GM19351 (cell line): Measurements from ENCODE around the gene SUN5.
"Not testable (repeated sequence)": the region's sequence is repeated elsewhere in the genome, so short reads cannot be mapped to it uniquely, and the experiment has no call there.

Experiments used
- ATAC-seq: cut with Tn5 transposase; IDR thresholded peaks from one replicate; pipeline ENCODE4 v1.9.1; 2021; ENCODE audit warnings: mild to moderate bottlenecking, moderate library complexity; ENCODE audit not compliant: unreplicated experiment

Gene SUN5, protein sequence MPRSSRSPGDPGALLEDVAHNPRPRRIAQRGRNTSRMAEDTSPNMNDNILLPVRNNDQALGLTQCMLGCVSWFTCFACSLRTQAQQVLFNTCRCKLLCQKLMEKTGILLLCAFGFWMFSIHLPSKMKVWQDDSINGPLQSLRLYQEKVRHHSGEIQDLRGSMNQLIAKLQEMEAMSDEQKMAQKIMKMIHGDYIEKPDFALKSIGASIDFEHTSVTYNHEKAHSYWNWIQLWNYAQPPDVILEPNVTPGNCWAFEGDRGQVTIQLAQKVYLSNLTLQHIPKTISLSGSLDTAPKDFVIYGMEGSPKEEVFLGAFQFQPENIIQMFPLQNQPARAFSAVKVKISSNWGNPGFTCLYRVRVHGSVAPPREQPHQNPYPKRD

DNA sequence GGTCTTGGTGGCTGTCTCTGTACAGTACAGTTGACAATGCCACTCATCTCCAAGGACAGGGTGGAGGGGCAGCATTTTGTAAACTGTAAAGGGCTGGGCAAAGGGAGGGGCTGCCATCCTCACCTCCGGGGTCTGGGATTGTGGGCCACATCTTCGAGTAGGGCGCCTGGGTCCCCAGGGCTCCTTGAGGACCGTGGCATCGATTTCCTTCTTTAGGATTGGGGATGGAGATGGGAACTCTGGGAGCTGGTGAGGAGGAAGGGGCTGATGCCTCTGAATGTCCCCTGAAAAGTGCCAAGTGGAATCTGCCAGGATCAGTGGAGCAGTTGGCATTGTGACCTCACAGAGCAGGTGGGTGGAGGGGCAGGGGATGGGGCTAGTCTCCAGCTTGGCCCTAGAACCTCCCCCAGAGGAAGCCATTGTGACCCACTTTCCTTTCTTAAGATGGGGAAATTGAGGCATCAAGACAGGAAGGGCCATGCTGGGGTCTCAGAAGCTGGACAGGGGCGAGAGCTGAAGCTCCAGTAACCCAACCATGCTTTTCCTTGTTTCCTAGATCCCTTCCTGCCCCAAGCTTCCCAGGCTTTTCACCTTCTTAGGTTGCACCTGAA lies at the start of gene SUN5:
TSS of gene SUN5 (minus strand) at position 293 of the 611 bp plus-strand sequence. CDS start at position 200, 93 bp downstream.
- no peak for ATAC-seq

DNA sequence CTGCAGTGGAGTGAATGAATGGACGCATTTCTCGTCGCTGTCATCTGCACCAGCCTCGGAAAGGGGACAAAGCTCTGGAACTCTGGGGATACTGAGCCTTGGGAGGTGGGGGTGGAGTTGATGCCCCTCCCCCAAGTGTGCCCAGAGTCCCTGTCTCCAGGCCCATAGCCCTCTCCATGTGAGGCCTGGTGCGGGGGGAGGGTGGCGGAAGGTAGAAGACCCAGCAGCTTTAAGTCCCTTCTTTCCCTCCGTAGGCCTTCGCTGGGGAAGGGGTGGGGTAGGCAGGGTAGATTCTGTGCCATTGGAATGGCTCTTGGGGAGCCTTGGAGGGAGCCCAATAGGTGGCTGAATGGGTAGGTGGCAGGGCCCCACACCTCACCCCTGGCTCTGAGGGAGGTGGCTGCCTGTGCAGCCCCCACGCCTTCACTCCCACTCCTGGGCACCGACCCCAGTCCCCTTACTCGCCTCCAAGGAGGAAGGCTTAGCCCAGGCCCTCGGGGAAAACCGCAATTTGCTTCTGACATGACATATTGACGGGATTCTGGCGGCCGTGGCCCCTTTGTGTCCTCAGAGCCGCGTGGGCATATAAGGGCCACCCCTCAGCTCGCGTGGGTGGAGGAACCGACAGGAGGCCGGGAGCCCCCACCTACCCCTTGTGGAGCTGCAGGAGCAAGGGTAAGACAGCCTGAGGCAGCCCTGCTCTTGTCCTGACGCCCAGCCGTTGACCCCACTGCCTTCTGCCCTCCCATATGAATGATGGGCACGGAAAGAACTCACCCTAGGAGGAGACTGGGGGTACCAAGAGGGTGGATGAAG lies 49.3 kb upstream of the SUN5 start, which contains the start of gene BPIFB3:
TSS of gene BPIFB3 (plus strand) at position 613 of the 816 bp plus-strand sequence. CDS start 1,533 bp downstream, outside the sequence.
- ATAC-seq: no peak

DNA sequence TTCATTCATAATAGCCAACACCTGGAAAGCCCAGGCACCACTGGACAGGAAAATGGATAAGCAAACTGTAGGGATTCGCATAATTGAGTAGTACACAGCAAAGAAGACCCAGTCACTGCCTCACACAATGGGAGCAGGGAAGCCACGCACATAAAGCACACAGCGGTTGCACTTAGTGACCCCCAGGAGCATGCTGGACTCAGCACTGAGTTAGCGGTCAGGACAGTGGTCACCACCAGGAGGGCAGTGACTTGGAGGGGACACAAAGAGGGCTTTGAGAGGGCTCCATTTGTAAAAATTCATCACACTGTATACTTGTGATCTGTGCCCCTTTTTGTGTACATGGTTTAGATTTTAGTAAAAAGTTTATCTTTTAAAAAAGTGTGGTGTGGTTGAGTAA lies 47.1 kb upstream of the SUN5 start:
- ATAC-seq: no peak

DNA sequence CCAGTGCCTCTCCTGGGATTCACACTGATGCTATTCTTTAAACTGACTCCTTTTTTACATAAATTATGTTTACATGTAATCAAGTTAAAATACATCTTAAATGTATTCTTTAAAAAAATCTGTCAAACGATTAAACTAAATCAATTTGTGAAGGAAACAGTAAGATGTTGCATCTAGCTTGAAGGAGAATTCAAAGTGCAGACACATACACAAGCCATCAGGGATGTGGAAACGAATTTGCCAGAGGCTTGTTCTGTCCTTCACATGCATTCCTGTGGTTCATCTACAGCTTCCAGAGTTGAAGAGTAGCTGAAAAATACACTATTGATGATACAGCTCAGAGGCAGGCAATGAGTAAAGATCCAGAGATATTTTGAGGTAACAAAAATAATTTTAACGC lies 42.2 kb upstream of the SUN5 start:
- no peak for ATAC-seq

- ATAC-seq: not testable (repeated sequence)
These were observed 41.0 kb upstream of the SUN5 start for GRCh38 chr20:33045129-33045721.

- no peak for ATAC-seq
These were observed 39.5 kb upstream of the SUN5 start for GRCh38 chr20:33043731-33044181.

DNA sequence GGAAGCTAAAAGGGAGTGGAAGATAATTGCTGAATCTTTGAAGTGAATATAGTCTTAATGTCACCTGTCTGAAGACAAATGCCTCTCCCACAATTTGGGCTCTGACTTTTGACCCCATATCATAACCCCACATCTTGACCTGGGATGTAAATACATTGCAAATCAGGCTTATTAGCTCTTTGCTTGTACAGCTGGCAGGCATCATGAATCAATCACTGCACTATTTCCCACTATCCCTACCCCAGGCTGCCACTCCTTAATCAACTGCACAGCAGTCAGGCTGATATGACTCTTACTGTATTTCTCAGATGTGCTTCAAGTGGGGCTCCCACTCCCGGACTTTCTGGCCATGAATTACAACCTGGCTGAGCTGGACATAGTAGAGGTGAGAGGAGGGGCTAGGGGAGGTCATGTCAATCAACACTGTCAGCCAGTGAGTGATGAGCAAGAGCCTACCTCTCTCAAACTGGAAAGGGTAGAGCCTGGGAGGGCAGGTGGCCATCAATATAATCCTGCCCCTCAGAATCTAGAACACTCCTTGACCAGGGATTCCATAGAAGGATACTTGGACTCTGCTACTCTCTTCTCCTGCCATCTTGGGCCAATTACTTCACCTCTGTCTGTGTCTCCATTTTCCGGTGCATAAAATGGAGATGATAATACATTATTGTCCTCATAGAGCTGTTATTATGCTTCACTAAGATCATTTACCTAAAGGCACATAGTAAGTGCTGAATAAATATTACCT lies 38.9 kb upstream of the SUN5 start:
- no peak for ATAC-seq

GRCh38 chr20:33042430-33042829 lies 38.2 kb upstream of the SUN5 start:
- no peak for ATAC-seq

- no peak for ATAC-seq
These were observed 34.0 kb upstream of the SUN5 start for GRCh38 chr20:33038243-33038642.

GRCh38 chr20:33037456-33037855 lies 33.2 kb upstream of the SUN5 start:
- ATAC-seq: no peak

GRCh38 chr20:33034901-33035492 lies 30.8 kb upstream of the SUN5 start:
- no peak for ATAC-seq

DNA sequence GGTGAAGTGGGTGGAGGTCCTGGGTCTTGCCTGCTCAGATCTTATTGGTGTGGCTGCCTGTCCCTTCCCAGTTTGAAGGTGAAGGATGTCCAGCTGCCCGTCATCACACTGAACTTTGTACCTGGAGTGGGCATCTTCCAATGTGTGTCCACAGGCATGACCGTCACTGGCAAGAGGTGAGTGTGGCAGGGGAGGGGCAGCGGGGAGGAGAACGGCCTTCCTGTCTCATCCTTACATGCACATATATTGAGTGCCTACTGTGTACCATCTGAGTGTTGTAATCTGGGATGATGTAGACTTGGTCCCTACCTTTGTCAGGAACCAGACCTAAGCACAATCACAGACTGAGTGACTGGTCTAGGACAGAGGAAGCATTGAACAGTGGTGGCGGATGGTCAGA lies 29.9 kb upstream of the SUN5 start:
- ATAC-seq: no peak

DNA sequence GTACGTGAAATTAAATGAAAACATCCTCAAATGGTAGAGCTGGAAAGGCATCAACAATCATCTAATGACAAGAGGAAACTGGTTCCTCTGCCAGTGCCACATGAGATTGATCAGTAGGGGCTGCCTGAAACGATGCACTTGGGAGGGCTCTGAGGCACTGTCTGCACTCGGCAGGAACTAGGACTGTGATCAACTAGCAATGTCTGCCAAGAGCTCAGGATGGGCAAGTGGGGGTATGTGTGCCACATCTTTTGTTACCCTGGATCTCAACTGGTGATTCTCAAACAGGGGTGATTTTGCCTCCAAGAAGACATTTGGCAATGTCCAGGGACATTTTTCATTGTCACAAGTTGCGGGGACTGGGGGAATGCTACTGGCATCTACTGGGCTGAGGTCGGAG lies 29.1 kb upstream of the SUN5 start:
- ATAC-seq: no peak

DNA sequence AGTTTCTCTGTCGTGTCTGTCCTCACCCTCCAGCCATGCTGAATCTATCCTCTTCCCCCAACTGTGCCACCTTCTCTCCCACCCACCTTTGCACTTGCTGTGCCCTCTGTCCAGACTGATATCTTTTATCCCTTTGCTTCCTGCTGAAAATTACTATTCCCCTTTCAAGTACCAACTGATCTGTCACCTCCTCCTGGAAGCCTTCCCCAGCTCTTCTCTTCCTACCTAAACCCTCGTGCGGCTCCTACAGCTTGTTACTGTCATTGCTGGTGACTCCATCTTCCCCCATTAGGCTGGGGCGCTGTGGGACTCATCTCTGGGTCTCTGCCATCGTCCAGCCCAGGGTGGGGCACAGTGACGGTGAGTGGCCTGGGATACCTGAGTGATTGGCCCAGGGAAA lies 28.3 kb upstream of the SUN5 start:
- ATAC-seq: no peak

DNA sequence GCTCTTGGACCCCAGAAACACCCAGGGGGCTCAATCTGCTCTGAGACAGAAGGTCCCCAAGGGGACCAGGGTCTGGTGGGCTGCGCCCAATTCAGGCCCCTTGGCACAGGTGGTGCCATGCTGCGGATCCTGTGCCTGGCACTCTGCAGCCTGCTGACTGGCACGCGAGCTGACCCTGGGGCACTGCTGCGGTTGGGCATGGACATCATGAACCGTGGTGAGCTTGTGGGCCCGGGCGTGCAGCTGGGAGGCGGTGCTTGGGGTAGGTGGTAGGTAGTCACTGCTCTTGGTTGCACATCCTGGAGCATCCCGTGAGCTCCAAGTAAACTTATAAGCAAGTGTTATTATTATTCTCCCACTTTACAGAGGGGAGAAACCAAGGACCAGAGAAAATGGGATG lies 27.3 kb upstream of the SUN5 start, which contains the start of gene BPIFB6:
TSS of gene BPIFB6 (plus strand) at position 118 of the 400 bp plus-strand sequence. CDS start at position 118, 0 bp downstream.
- no peak for ATAC-seq

GRCh38 chr20:33030569-33030968 lies 26.3 kb upstream of the SUN5 start:
- no peak for ATAC-seq

GRCh38 chr20:33030076-33030475 lies 25.8 kb upstream of the SUN5 start:
- no peak for ATAC-seq

- ATAC-seq: no peak
These were observed 24.6 kb upstream of the SUN5 start for GRCh38 chr20:33028875-33029274.

DNA sequence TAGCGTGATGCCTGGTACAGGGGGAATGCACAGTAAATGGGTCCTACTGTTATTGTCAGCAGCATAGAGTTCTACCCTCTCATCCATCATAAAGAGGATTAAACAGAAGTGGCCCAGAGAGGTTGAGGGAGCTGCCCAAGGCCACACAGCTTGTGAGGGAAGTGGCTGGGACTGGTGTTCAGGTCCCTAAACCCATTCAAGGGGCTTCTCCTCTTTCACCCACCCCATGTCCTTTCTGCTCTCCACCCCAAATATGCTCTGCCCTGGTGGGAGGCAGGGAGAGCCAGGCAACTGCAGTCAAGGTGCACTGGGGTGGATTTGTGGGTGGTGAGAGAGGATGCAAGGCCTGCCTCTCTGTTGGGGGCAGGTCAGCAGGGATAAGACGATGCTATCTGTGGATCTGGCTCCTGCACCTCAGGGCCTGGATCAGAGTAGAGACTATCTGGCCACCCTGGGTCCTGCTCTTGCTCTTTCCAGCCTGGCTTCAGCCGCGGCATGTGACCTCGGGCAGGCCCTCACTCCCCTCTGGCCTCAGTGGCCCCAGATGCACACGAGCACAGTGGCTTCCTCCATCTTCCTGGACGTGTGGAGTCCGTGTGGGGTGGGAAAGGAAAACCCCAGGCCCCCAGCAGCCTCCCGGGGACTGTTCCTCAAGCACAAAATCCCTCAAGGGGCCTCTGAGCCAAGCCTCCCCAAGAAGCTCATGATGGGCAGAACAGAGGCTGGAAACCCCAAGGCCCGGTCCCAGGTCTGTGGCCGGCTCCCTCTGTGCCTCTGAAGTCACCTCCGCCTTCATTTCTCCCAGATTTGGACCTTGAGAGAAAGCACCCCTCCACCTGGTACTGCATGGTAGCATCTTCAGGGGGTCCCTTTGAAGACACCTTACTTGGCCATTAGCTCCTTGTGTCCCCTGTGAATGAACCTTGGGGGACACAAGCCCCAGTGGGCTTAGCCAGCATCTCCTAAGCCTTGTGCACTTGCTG lies 23.8 kb upstream of the SUN5 start:
- ATAC-seq: no peak
